Right ventricle myocardium superior (tissue), 1 donor: Measurements from ENCODE around the gene OR8H2. TPM values are rescaled to one million over a fixed set of nuclear protein-coding genes. Genes with fewer than 3 reads are reported as not detected.
"Not testable (repeated sequence)": the region's sequence is repeated elsewhere in the genome, so short reads cannot be mapped to it uniquely, and the experiment has no call there.

Source experiments
- ATAC-seq: fragments of 200-7000 bp; cut with Tn5 transposase; one replicate; pipeline ENCODE4 v1.9.1; 2020; ENCODE audit warnings: mild to moderate bottlenecking; ENCODE audit not compliant: poor library complexity
- DNase-seq: peaks from one replicate; pipeline ENCODE4 v3.0.0-alpha.2; 2020
- intact Hi-C: fragments of 100-400 bp; cut with DNase I; formaldehyde crosslinking; loops from one replicate; pipeline ENCODE4 v1.11.2; 2022
- long read RNA-seq: library from polyadenylated mRNA; unstranded; transcript quantifications from one replicate; pipeline ENCODE4 v2.0.0, GENCODE V29; 2021
- total RNA-seq: library from RNA; stranded (reverse); fragmentation: NEBNext Ultra II Directional; extraction: Animal tissue kit (Norgen Biotek cat#: 25700); gene quantifications from one replicate; pipeline ENCODE4 v1.2.1, GENCODE V29; 2021
- donor health status: DM: no; HTN: yes; CAD: no; lungs with severe emphysema.

Gene OR8H2
- not detected for total RNA-seq
- long read RNA-seq, result 0 reads

DNA sequence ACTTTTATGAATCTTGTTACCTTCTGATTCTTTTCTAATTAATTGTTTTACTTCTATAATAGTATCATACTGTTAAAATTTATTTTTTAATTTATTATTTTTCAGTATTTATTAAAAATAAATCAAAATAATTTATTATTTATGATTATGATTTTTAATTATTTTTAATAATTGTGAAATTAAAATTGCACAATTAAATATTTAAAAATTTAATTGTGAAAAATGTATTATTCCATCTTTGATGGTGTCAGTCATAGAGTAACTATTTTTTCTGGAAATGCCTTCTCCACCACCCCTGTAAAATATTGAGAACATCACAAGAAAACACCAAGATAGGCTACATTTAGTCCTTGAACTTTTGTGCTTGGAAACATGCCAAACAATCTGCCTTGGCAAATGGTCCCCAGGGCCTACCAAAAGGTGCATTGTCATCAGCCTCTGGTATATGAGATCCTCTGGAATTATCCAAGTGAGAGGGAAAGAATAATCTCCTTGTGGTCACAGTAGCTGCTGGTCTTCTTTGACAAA lies at the start of gene OR8H2:
Gene OR8H2, plus strand, starts transcription at position 478 of the 528 bp plus-strand sequence. CDS start 1,356 bp downstream, outside the sequence.
- no peak for ATAC-seq
- no peak for DNase-seq
- intact Hi-C loops, result no loop called here

DNA sequence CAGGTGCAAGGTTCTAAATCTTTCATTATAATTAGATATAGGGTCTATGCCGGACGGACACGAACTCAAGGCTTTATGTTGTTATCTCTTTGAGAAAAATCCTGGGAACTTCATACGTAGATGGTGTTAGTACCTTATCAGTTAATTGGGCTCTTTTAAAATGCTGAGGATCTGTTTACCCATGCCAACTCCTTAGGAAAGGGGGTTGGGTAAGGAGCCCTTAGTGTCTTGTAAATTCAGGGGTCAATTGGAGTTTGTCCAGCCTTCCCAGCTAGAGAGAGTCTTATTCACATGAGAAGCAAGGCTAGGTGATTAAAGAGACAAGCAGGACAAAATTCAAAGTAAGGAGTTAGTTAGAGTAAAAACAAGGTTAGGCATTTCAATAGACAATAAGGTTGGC lies 47.1 kb upstream of the OR8H2 start:
- intact Hi-C loops, DNase-seq, ATAC-seq: not testable (repeated sequence)

DNA sequence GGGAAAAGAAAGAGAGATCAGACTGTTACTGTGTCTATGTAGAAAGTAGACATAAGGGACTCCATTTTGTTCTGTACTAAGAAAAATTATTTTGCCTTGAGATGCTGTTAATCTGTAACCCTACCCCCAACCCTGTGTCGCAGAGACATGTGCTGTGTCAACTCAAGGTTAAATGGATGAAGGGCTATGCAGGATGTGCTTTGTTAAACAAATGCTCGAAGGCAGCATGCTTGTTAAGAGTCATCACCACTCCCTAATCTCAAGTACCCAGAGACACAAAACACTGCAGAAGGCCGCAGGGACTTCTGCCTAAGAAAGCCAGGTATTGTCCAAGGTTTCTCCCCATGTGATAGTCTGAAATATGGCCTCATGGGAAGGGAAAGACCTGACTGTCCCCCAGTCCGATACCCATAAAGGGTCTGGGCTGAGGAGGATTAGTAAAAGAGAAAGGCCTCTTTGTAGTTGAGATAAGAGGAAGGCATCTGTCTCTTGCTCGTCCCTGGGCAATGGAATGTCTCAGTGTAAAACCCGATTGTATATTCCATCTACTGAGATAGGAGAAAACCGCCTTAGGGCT lies 45.7 kb upstream of the OR8H2 start:
- not testable (repeated sequence) for DNase-seq

GRCh38 chr11:56058260-56058780 lies 45.2 kb upstream of the OR8H2 start:
- ATAC-seq, intact Hi-C loops, DNase-seq: not testable (repeated sequence)

More for the DNA sequence above, 45.7 kb upstream of the OR8H2 start:
- intact Hi-C loops, ATAC-seq: not testable (repeated sequence)

GRCh38 chr11:56066980-56067379 lies 36.5 kb upstream of the OR8H2 start:
- intact Hi-C loops, result no loop called here
- DNase-seq (no peak), ATAC-seq (no peak)

DNA sequence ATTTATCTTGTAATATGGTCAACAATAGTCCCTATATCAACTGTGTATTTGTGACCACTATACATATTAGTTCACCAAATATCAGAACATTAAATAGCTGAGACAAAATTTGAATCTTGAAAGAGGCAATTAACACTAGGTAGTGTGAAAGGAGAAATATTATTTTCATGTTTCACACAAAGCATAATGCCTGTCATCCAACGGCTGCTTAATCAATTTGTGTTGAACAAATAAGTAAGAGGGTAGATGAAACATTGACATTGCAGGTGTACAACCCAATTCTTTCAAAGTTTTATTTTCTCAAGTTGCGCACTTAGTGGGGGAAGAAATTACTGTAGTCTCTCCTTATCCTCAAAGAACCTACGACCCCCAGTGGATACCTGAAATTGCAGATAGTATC lies 13.8 kb upstream of the OR8H2 start:
- ATAC-seq, result no peak
- intact Hi-C loops, result no loop called here
- no peak for DNase-seq

DNA sequence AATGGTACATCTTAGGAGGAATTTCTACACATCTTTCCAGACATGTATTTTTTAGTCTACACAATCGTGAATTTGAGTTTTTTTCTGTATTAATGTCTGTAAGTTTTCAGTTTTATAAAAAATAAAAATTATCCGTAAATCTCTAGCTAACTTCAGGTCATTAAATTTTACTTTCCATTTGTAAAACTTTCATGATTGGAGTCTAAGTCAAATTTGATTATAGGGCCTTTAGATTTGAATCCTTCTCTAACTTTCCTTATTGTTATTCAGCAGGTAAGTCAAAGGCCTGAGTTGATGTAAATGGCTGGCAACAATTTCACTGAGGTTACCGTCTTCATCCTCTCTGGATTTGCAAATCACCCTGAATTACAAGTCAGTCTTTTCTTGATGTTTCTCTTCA lies 10.5 kb upstream of the OR8H2 start, which contains the start of gene OR8I2:
Gene OR8I2, plus strand, starts transcription at position 301 of the 400 bp plus-strand sequence. Its CDS starts 0 bp downstream, at position 301.
- intact Hi-C loops, result no loop called here
- DNase-seq (no peak), ATAC-seq (no peak)

DNA sequence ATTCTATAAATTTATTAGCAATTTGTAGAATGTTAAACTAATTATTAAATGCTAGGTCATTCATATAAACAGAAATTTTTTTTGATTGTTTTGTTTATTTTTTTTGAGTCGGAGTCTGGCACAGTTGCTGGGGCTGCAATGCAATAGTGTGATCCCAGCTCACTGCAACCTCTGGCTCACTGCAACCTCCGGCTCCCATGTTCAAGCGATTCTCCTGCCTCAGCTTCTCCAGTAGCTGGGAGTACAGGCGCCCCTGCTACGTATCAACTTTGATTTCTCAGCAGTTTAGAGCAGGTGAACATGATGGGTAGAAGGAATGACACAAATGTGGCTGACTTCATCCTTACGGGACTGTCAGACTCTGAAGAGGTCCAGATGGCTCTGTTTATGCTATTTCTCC lies 18.6 kb downstream of the OR8H2 start, which contains the start of gene OR8H3:
Gene OR8H3, plus strand, starts transcription at position 301 of the 400 bp plus-strand sequence. Its CDS starts 0 bp downstream, at position 301.
- no peak for ATAC-seq
- DNase-seq, result no peak
- intact Hi-C loops, result no loop called here

- no peak for DNase-seq
- ATAC-seq, result no peak
Measured at GRCh38 chr11:56140151-56140661, 36.7 kb downstream of the OR8H2 start, which contains the start of gene OR8J3. TSS of gene OR8J3 (minus strand) at chr11:56140201. CDS start at chr11:56137718, 2,483 bp downstream.

GRCh38 chr11:56143681-56144080 lies 40.2 kb downstream of the OR8H2 start:
- intact Hi-C loops, DNase-seq, ATAC-seq: not testable (repeated sequence)

More at GRCh38 chr11:56140151-56140661, 36.7 kb downstream of the OR8H2 start, which contains the start of gene OR8J3:
- intact Hi-C loops, result no loop called here

GRCh38 chr11:56151376-56151775 lies 47.9 kb downstream of the OR8H2 start:
- no peak for DNase-seq

GRCh38 chr11:56152333-56152732 lies 48.8 kb downstream of the OR8H2 start:
- intact Hi-C loops, result no loop called here
- ATAC-seq, result no peak
- DNase-seq, result no peak

More at GRCh38 chr11:56151376-56151775, 47.9 kb downstream of the OR8H2 start:
- ATAC-seq, result no peak
- intact Hi-C loops, result no loop called here

Other genes with a start within 250 kb of the OR8H2 start
- gene TRIM51, start 220.4 kb upstream of the OR8H2 start, total RNA-seq, result not detected
- gene OR5W2, start 189.1 kb upstream of the OR8H2 start, total RNA-seq, result not detected
- not detected for gene OR5I1, start 167.3 kb upstream of the OR8H2 start, total RNA-seq
- gene OR10AG1, start 133.7 kb upstream of the OR8H2 start, total RNA-seq, result not detected
- not detected for gene OR5F1, start 109.1 kb upstream of the OR8H2 start, total RNA-seq
- not detected for gene OR5AS1, start 76.0 kb upstream of the OR8H2 start, total RNA-seq
- not detected for gene OR8I2, start 10.4 kb upstream of the OR8H2 start, total RNA-seq
- gene OR8H3, start 18.7 kb downstream of the OR8H2 start, total RNA-seq, result not detected
- not detected for gene OR8J3, start 36.5 kb downstream of the OR8H2 start, total RNA-seq
- not detected for gene OR8K5, start 56.6 kb downstream of the OR8H2 start, total RNA-seq
- gene OR5J2, start 72.9 kb downstream of the OR8H2 start, total RNA-seq, result not detected
- not detected for gene OR5T2, start 130.6 kb downstream of the OR8H2 start, total RNA-seq
- gene OR5T3, start 148.6 kb downstream of the OR8H2 start, total RNA-seq, result not detected
- not detected for gene OR5T1, start 170.5 kb downstream of the OR8H2 start, total RNA-seq
- gene OR8H1, start 188.6 kb downstream of the OR8H2 start, total RNA-seq, result not detected
- gene OR8K3, start 211.5 kb downstream of the OR8H2 start, total RNA-seq, result not detected
- not detected for gene OR8K1, start 242.4 kb downstream of the OR8H2 start, total RNA-seq